Fibroblast of mammary gland (primary cell): ENCODE results near the gene NDRG3.

ENCODE experiments used
- DNase-seq: peaks from one replicate; pipeline ENCODE4 v3.0.0-alpha.2; 2010; ENCODE audit warnings: low read depth
- H3K4me3 ChIP-seq: 2 replicates; pipeline ENCODE4 v1.5.1; 2011; ENCODE audit warnings: low read depth, mild to moderate bottlenecking, low read length, moderate library complexity; ENCODE audit not compliant: control insufficient read depth
- TF ChIP-seq, protein P1 (sequence below): conservative IDR thresholded peaks from 2 replicates; pipeline ENCODE4 v1.5.1; 2011; ENCODE audit warnings: low read depth, low read length, inconsistent platforms; ENCODE audit not compliant: control insufficient read depth, insufficient read depth

The NDRG3 gene

DNA sequence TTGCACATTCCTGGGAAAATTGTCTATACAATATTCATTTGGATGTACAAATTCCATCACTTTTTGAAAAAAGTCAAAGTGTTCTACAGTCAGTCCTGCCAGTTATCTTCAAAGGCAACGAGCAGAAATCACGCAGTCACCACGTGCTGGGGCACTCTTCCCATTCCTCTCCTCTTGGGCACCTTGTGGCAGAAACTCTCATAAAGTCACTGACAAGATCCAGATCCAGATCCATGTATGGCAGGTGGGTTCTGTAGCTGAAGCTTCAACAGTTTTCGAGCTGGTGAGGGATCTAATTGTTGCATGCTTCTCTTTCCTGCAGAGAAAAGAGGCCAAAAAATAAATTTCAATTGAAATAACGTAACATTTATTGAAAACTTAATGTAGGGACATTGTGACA is 6.7 kb upstream of the NDRG3 start:
- DNase-seq, result no peak
- TF ChIP-seq, protein P1, sequence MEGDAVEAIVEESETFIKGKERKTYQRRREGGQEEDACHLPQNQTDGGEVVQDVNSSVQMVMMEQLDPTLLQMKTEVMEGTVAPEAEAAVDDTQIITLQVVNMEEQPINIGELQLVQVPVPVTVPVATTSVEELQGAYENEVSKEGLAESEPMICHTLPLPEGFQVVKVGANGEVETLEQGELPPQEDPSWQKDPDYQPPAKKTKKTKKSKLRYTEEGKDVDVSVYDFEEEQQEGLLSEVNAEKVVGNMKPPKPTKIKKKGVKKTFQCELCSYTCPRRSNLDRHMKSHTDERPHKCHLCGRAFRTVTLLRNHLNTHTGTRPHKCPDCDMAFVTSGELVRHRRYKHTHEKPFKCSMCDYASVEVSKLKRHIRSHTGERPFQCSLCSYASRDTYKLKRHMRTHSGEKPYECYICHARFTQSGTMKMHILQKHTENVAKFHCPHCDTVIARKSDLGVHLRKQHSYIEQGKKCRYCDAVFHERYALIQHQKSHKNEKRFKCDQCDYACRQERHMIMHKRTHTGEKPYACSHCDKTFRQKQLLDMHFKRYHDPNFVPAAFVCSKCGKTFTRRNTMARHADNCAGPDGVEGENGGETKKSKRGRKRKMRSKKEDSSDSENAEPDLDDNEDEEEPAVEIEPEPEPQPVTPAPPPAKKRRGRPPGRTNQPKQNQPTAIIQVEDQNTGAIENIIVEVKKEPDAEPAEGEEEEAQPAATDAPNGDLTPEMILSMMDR, result no peak

GRCh38 chr20:36745234-36745926 is 510 bp downstream of the NDRG3 start:
- H3K4me3 ChIP-seq, result peak overlapping the region; percentile 73
- no peak for DNase-seq
- TF ChIP-seq, protein P1, result no peak

More for the DNA sequence above, 6.7 kb upstream of the NDRG3 start:
- H3K4me3 ChIP-seq, result no peak overlapping the region

DNA sequence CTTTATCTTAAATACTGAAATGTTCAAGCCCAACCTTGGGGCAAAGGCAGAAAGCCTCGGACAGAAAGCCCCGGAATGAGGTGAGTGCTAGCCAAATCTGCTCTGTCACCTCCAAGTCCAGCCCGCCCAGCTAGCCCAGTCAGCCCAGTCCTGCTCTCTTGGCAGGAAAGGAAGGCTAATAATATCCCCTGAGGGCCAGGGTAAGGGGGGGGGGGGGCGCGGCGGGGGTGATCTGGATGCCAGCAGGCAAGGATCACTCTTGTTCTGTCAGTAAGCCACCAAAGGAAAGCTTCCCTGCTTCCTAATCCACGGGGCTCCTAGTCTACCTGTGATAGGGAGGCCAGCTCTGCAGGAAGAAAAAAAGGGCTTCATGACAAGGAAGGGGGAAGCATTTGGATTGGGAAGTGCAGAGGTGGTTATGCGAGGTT is 1.1 kb downstream of the NDRG3 start:
- H3K4me3 ChIP-seq, result peak overlapping the region; percentile 73
- DNase-seq, result peak; percentile 47
- TF ChIP-seq, protein P1, result no peak

- no peak overlapping the region for H3K4me3 ChIP-seq
- DNase-seq, result no peak
- TF ChIP-seq, protein P1, result no peak
Measured at GRCh38 chr20:36744243-36744642, 1.6 kb downstream of the NDRG3 start.

DNA sequence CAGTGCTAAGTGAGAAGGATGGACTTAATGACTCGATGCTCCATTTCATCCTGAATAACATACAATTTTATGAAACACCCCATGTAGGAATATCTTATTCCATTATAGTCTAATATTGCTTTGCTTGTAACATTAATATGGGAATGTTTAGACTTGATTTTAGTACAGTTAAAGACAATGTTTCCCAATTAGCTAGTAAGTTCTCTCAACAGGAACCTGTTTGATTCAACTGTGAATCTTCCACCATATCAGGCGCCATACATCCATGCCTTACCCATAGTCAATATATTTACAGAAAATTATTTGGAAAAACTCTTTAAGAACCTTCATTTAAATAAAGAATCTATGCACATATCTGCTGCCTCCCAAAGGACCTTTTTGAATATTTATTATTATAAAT is 3.3 kb downstream of the NDRG3 start:
- TF ChIP-seq, protein P1, result no peak
- H3K4me3 ChIP-seq, result no peak overlapping the region
- DNase-seq, result no peak

GRCh38 chr20:36741072-36741471 is 4.8 kb downstream of the NDRG3 start:
- H3K4me3 ChIP-seq, result no peak overlapping the region
- TF ChIP-seq, protein P1, result no peak
- no peak for DNase-seq

GRCh38 chr20:36737183-36737499 is 8.7 kb downstream of the NDRG3 start:
- no peak overlapping the region for H3K4me3 ChIP-seq
- TF ChIP-seq, protein P1, result no peak
- no peak for DNase-seq
